HCT116 (cell line): Measurements from ENCODE around the gene DENND1A.

Experiments used
- CTCF ChIP-seq, 3 experiments: fragments of 200-600 bp in 1 of 3; sonication (generic) in 1 of 3; IDR thresholded peaks in 2 of 3; conservative IDR thresholded peaks in 1 of 3; 2 replicates each; pipeline ENCODE4 v1.5.1; 2012 to 2017; ENCODE audit warnings: low read depth in 2 of 3, low read length in 2 of 3, antibody characterized with exemption in 1 of 3, borderline replicate concordance in 1 of 3, control low read depth in 1 of 3, mild to moderate bottlenecking in 1 of 3, mixed read lengths in 1 of 3, mixed run types in 1 of 3, moderate library complexity in 1 of 3; ENCODE audit not compliant: insufficient read depth in 1 of 3
- EGR1 ChIP-seq: IDR thresholded peaks from 2 replicates; pipeline ENCODE4 v1.6.1; 2012; ENCODE audit warnings: low read depth
- EZH2 ChIP-seq: fragments of 200-600 bp; sonication (generic); IDR thresholded peaks from 2 replicates; pipeline ENCODE4 v1.6.1; 2017; ENCODE audit warnings: antibody characterized with exemption, mixed run types
- EZH2phosphoT487 ChIP-seq: fragments of 200-600 bp; IDR thresholded peaks from 2 replicates; pipeline ENCODE4 v1.6.1; 2018; ENCODE audit warnings: antibody characterized with exemption, borderline replicate concordance
- FOSL1 ChIP-seq: IDR thresholded peaks from 2 replicates; pipeline ENCODE4 v1.6.1; 2012; ENCODE audit warnings: low read depth
- JUND ChIP-seq: IDR thresholded peaks from 2 replicates; pipeline ENCODE4 v1.6.1; 2012
- MAX ChIP-seq: IDR thresholded peaks from 2 replicates; pipeline ENCODE4 v1.6.1; 2012
- POLR2A ChIP-seq: IDR thresholded peaks from 2 replicates; pipeline ENCODE4 v1.7.0; 2011; ENCODE audit warnings: borderline replicate concordance; ENCODE audit not compliant: insufficient read depth, insufficient read length; ENCODE audit errors: extremely low read depth
- POLR2AphosphoS5 ChIP-seq: IDR thresholded peaks from 2 replicates; pipeline ENCODE4 v1.6.1; 2011; ENCODE audit warnings: mild to moderate bottlenecking, low read depth, low read length, moderate library complexity
- RAD21 ChIP-seq: IDR thresholded peaks from 2 replicates; pipeline ENCODE4 v1.6.1; 2012; ENCODE audit warnings: low read depth, mild to moderate bottlenecking
- REST ChIP-seq: IDR thresholded peaks from 2 replicates; pipeline ENCODE4 v1.6.1; 2012; ENCODE audit warnings: low read depth
- SIN3A ChIP-seq: IDR thresholded peaks from 2 replicates; pipeline ENCODE4 v1.6.1; 2012; ENCODE audit warnings: low read depth
- TCF7L2 ChIP-seq: IDR thresholded peaks from 2 replicates; pipeline ENCODE4 v1.7.0; 2011; ENCODE audit warnings: borderline replicate concordance, inconsistent platforms; ENCODE audit not compliant: insufficient read depth, insufficient read length; ENCODE audit errors: extremely low read depth
- YY1 ChIP-seq: IDR thresholded peaks from 2 replicates; pipeline ENCODE4 v1.6.1; 2011; ENCODE audit warnings: low read length, low read depth, moderate library complexity, mild to moderate bottlenecking; ENCODE audit not compliant: insufficient replicate concordance; ENCODE audit errors: extremely low read depth

GRCh38 chr9:123654994-123655637, 274.8 kb downstream of the DENND1A start:
- TF ChIP-seq CTCF (IDR thresholded peaks at IDR 0.05 in 2 of 3, conservative IDR thresholded peaks at IDR 0.05 in 1 of 3; ENCODE audit: borderline replicate concordance in 1 of 3, insufficient read depth in 1 of 3, low read depth in 2 of 3, low read length in 2 of 3) (no peak), TCF7L2 (no peak), POLR2AphosphoS5 (no peak), EZH2 (no peak), POLR2A (no peak), JUND (no peak), SIN3A (no peak), MAX (no peak), REST (no peak), YY1 (no peak), FOSL1 (no peak), EZH2phosphoT487 (no peak), EGR1 (no peak), RAD21 (no peak)
